Measurements from ENCODE around the gene CACUL1. TPM values are rescaled to one million over a fixed set of nuclear protein-coding genes. Genes with fewer than 3 reads are reported as not detected.

The CACUL1 gene
- total and polyA plus RNA-seq, 12 donors = 4.9 to 32.6 (median 24.4) TPM

DNA sequence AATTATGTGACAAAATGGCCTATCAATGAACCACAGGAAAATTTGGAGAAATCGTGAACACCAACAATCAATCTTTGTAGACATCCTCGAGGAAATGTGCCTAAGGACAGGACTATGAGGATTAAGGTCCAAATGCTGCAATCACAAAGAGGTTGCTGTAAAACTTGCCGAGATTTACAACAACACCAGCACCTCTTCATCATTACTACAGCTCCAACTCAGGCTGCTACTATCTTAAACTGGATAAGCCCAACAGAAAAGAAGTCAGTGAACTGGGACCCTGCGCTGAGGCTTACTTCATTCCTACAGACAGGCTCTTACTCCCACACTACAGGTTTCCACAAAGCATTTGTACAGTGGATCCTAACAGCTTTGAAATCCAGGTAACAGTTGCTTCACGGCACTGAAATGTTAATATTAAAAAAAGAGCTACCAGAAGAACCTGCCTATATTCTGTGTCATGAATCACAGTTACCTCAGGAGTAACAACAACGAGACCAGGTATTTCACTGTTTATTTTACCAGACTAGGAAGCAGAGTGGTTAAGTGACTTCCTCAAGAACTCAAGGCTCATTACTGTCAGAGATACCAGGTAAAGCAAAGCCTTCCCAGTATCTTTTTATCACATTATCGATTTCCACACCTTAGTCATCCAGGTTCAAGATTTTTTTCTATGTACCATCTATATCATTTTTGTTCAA lies 23.9 kb downstream of the CACUL1 start:
- no peaks in the 10 kb centered on the region for H3K27me3 ChIP-seq
- no peak overlapping the region for H3K4me3 ChIP-seq
- DNase-seq (no peak), ATAC-seq (no peak)
- H3K36me3 ChIP-seq = peaks cover 0 to 3% (median 0%) of the 10 kb centered on the region in 9 donors
- 57 to 68% methylated on average over 7 of the region's 7 CpGs for WGBS, 2 donors
- no peaks in the 10 kb centered on the region for H3K9me3 ChIP-seq
- no peak for TF ChIP-seq CTCF (IDR thresholded peaks at IDR 0.05)
- H3K27ac ChIP-seq = peak overlapping the region in 4 of 10 donors; percentile 25 to 90 (median 40)
- H3K4me1 ChIP-seq = peaks cover 0 to 81% (median 68%) of the 10 kb centered on the region in 9 donors
- intact Hi-C loops (cut with DNase I) = no loop called here

DNA sequence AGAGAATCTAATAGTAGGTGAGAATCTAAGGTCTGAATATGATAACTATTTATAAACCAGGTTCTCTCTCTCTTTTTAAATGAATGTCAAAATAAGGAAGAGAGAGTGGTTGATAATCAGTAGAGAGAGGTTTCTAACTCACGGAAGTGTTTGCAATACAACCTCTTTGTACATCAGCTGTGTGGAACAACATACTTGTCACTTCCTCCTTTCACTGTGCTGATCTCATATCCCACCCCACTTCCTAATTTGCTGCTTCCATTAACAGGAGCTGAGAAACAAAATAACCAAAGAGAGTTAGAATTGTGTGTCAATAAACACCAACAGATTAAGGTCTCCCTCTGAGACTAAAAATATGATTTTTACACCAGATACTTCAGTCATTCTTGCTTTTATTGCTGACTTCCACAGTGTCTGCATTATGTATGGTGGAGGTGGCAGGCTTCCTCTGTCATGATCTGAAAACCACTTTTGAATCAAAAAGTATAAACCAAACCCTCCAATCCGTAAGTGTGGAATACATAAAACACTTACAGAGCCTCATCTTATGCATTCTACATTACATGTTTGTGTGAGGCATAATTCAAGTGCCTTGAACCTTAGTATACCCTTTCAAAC lies 25.0 kb downstream of the CACUL1 start:
- H3K27ac ChIP-seq = peak overlapping the region in 6 of 10 donors; percentile 6 to 90 (median 26)
- no peak for TF ChIP-seq CTCF (IDR thresholded peaks at IDR 0.05)
- peak in 7 of 8 donors; percentile 66 to 82 (median 70) for ATAC-seq
- peaks cover 0 to 79% (median 60%) of the 10 kb centered on the region in 9 donors for H3K4me1 ChIP-seq
- H3K4me3 ChIP-seq = peak overlapping the region in 1 of 10 donors; percentile 6
- H3K36me3 ChIP-seq = peaks cover 0 to 3% (median 0%) of the 10 kb centered on the region in 9 donors
- no peaks in the 10 kb centered on the region for H3K9me3 ChIP-seq
- DNase-seq = no peak
- WGBS, 2 donors = 42 to 52% methylated on average over 2 of the region's 2 CpGs
- H3K27me3 ChIP-seq = no peaks in the 10 kb centered on the region
- intact Hi-C loops (cut with DNase I) = no loop called here

GRCh38 chr10:118729200-118729599 lies 25.6 kb downstream of the CACUL1 start:
- Histone ChIP-seq H3K36me3 (peaks cover 0 to 3% (median 0%) of the 10 kb centered on the region in 9 donors), H3K9me3 (no peaks in the 10 kb centered on the region), H3K27me3 (no peaks in the 10 kb centered on the region), H3K4me1 (peaks cover 0 to 73% (median 54%) of the 10 kb centered on the region in 9 donors), H3K27ac (peak overlapping the region in 3 of 10 donors; percentile 28 to 90 (median 51)), H3K4me3 (peak overlapping the region in 1 of 10 donors; percentile 6)
- no peak for TF ChIP-seq CTCF (IDR thresholded peaks at IDR 0.05)
- DNase-seq (no peak), ATAC-seq (no peak)
- 55 to 61% methylated on average over 3 of the region's 3 CpGs for WGBS, 2 donors
- intact Hi-C loops (cut with DNase I) = no loop called here

DNA sequence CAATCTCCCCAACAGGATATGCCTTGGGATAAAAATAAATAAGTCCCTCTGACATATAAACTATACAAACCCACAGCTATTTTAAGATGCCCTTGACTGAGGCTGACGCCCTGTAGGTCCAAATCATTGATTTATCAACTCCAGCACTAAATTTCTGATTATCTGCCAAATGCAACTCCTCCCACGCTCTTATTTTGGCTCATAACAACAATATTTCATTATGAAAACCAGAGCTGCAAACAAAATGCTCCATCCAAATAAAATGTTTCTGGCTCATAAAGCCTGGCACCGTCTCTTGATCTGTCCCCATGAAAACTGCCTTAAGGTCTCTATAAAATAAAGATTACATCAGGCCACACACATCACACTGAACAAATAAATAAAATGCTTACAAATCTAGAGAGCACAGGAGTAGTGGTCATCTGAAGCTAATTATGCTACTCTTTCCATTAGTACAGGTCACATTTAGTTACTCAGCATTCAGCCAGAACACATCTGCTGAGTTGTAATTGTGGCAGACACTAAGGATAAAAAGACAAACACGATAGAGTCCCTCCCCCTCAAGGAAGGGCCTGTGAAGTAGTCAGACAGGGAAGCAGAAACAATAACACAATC lies 28.8 kb downstream of the CACUL1 start:
- intact Hi-C loops (cut with DNase I) = no loop called here
- WGBS, 2 donors = 20 to 27% methylated on average over 4 of the region's 4 CpGs
- Histone ChIP-seq H3K9me3 (no peaks in the 10 kb centered on the region), H3K27ac (peak overlapping the region in 5 of 10 donors; percentile 3 to 42 (median 28)), H3K4me1 (peaks cover 0 to 47% (median 30%) of the 10 kb centered on the region in 9 donors), H3K4me3 (no peak overlapping the region), H3K27me3 (no peaks in the 10 kb centered on the region), H3K36me3 (peaks cover 0 to 3% (median 0%) of the 10 kb centered on the region in 9 donors)
- ATAC-seq = peak in 6 of 8 donors; percentile 14 to 66 (median 48)
- no peak for DNase-seq
- TF ChIP-seq CTCF (IDR thresholded peaks at IDR 0.05) = no peak
